Glomerular endothelial cell (primary cell): Measurements from ENCODE around the gene NIN. TPM values are rescaled to one million over a fixed set of nuclear protein-coding genes. Genes with fewer than 3 reads are reported as not detected.

Experiments used
- DNase-seq: peaks from one replicate; pipeline ENCODE4 v3.0.0-alpha.2; 2011; ENCODE audit warnings: low read depth, low spot score; ENCODE audit errors: extremely low read depth
- total RNA-seq: library from RNA; depleted of rRNA; stranded (reverse); fragments of >200 nt; gene quantifications from 2 replicates; pipeline ENCODE4 v1.2.3, GENCODE V29; 2015

Gene NIN
- total RNA-seq, 1 donor from 2014 or later: 51.5 TPM

DNA sequence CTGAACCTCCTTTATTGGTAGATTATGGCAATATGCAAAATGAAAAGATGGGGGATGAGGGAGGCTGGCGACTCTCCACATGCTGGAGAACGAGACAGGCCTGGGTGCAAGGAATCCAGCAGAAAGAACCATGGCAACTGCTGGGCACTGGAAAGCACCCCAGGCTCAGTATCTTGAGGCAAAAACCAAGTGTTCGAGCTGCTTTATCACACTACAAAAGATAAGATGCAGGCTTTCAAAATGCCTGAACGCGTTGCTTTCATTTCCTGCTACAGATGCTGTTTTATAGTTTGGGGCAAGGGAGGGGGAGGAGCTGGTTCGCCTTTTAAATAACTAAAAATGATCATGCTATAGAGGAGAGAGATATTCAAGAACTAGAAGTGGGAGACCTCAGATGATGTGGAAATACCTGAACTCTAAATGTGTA, 38.9 kb downstream of the NIN start:
- no peak for DNase-seq

DNA sequence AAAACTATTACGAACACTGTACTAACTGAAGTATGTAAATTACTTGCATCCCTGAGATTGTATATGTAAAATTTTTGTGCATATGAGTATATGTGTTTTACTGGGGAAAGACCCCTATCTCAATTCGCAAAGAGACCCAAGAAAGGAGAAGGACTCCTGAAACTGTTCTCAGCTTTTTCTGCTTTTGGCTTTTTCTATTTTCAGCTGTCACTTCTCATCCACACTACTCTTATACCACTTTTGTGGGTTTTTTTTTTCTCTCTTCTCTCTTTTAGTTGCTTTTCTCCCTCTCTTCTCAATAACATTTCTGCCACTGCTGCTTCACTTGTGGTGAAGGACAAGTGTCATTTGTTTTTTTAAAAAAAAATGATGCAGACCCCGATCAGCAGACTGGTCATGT, 39.8 kb downstream of the NIN start:
- no peak for DNase-seq

DNA sequence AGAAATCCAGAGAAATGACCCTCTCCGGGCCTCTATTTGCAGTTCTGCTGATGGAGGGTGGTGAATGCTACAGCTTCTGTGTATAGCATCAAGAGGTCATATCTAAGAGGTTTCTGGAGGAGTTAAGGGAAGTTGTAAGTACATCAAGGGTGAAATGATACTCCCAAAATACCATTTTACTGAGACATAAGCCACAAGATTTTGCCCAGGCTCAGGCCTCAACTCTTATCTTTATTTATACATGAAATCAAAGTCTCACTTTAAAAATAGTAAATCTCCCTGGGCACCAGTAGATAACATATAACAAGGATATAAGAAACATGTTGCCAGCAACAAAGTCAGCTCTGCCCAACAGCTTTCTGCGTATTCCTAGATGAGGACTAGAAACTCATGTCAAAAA, 40.4 kb downstream of the NIN start:
- DNase-seq: no peak

DNA sequence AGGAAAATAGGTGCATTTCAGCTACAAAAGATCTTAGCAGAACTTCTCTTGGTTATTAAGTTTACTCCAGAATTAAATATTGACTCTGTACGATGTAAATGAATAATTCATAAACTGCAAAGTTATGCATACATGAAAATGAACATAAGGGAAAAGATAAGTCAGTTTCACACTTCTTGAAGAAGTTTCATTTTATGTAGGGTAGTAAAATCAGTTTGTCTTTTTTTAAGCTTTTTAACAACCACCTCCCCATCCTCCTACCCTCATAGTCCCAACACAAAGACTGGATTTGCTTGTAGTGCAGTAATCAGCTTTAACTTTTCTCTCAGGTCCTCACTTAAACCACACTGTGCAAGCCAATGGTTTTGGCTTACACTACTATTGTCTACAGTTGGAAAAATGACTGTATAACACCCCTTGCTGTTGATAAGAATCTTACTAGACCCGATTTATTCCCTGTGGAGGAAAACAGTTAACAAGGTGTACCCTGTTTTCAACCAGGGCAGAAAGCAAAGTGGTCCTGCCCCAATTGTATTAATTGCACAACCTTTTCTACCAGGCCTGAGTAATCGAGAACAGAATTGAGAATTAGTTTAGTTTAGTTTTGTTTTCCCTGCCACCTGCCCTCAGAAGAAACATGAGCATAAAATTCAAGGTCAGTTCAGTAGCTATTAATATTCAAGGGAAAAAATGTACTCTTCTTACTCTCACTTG, 44.1 kb downstream of the NIN start:
- DNase-seq: no peak

DNA sequence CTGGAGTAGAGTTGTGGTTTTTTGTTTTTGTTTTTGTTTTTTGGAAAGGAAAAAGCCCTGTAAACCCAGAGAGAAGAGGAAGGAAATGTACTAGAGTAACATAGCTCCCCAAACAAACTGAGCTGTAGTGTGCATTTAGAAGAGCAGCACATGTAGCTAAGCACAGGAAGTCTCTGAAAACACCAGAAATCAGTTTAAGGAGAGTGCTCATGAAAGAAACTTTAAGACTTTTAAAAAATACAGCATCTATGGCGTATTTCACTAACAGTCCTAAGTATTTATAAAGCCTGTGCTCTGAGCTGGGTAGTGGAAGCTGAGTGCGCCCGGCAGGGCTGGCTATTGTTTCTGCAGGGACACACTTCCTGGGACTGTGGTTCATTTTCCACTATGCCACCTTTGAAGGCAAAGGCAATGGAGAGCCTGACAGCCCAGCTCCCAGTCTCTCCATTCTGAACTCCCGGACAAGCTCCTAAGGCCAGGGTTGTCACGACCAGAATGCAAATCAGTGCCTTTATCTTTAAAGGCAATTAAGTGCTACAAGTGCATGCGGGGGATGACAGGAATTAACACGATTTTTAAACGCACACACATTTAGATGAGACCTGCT, 45.4 kb downstream of the NIN start:
- no peak for DNase-seq

DNA sequence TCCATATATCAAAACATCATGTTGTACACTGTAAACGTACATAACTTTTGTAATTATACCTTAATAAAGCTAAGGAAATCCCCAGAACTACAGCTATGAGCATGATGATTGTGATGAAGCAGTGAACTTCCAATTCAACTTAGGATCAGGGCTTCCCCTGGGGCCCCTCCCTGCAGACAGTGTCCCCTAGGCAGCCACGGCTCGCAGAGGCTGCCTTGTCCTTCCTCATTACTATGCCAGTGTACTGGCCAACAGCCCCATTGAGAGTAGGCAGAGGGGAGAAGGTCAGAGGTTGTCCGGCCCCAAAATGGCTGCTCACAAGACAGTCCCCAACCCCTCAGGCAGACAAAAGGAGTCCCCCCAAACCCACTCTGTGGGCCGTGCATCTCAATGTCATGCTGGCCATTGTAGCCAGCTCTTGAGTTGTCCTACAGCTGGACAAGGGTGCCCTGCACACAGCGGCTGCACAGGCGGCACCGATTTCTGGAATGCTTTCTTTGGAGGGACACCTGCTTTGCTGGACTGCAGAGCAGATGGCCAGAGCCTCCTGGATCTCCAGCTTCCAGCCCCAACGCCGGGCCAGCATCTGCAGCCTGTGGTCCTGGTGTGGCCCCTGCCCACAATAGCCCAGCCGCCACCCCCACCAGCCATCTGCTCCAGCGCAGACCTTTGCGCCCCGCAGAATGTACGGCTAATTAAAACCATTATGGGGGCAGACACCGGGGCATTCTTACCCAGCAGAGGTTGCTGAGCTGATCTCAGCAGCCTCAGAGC, 46.1 kb downstream of the NIN start:
- DNase-seq: no peak

DNA sequence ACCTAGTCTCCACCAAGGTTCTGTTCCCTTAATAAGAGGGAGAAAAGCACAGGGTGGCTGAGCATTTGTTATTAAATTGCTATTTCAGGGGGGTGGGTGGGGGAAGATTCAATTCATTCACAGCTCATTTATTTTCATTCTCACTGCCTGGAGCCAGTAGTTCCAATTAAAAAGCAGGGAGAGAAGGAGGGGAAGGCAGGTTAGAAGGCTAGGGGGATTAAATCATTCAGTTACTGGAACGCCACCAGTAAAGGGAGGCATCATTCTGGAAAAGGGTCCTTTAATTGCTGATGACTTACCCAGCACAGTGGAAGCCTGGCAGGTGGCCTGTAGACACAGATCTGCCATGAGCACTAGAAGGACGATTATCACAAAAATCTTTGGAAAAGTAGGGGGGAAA, 47.4 kb downstream of the NIN start:
- DNase-seq: no peak

DNA sequence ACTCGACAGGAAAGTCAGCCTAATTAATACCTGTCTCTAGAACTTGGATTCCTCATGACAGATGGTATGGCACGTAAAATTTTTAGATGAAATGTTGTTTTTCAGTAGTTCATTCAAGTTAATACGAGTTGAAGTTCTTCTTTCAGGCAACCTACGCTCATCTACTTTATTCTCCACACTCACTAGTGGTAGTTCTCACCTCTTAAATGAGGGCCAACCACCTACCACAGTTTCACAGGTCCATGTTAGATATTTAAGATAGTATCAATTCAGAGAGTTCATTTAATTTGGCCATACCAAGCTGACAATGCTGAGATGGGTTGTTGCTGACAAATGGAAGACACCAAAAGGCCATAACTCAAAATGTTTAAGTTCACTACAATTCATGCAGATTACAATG, 50.6 kb downstream of the NIN start:
- DNase-seq: no peak

DNA sequence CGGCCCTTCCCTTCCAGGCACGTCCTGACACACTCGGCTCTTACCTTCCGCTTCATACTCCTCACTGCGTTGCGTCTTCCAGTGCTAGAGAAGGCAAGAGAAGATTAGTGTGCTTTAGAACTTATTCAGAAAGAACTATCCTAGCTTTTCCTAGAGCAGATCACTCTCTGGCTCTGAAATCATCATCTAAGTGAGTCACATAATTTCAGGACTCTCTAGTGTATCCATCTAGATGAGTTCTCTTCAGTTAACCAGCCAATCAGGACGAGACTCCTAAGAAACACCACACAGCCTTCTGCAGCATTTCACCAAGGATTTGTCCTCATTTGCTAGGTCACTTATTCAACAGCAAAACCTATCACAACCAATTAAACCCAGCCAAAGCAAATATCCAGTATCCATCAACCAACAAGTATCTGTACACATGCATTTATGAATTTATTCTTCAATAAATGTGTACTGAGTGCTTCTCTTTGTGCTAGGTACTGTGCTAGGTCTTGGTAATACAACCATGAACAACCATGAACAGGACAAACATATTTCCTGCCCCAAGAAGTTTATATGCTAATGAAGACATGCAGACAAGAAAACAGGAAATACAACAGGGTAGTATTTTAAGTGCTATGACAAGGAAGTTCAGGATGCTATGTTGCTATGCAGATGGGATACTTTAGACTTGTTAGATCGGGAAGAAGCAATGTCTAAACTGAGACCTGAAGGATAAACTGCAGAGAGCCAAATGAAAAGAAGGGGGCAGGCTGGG, 52.1 kb downstream of the NIN start:
- DNase-seq: no peak

DNA sequence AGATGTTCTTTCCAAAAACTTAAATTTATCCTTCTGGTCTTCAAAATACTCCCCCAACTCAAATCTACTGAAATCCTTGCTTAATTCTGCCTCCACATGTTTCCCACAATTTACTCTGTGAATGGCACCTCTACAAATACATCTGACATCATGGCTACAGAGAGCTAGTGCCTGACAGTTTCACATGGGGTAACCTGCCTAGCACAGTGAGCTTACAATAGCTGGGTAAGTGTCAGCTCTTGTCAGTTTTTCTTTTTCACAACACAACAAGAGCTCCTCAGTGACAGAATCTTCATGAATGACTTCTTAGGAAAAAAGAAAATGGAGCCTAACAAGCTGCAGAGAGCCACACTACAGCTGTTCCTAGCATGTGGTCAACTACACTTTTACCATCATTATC, 54.4 kb downstream of the NIN start:
- DNase-seq: no peak

DNA sequence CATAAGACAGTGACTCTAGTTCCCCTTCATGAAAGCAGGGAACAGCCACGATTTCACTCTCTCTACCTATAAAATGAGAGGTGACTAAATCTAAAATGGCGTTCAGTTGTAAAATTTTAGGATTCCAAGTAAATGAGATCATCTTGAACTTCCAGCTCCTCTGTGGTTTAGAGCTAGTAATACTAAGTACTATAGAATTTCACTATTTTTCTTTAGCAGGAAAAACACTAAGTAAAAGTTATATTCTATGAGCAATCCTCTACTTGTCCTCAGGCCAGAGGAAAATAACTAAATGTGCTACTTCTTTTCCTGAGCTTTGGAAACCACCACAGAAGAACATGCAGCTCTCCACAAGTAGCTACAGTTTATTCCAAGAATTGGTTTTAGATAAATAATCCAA, 55.6 kb downstream of the NIN start:
- no peak for DNase-seq

DNA sequence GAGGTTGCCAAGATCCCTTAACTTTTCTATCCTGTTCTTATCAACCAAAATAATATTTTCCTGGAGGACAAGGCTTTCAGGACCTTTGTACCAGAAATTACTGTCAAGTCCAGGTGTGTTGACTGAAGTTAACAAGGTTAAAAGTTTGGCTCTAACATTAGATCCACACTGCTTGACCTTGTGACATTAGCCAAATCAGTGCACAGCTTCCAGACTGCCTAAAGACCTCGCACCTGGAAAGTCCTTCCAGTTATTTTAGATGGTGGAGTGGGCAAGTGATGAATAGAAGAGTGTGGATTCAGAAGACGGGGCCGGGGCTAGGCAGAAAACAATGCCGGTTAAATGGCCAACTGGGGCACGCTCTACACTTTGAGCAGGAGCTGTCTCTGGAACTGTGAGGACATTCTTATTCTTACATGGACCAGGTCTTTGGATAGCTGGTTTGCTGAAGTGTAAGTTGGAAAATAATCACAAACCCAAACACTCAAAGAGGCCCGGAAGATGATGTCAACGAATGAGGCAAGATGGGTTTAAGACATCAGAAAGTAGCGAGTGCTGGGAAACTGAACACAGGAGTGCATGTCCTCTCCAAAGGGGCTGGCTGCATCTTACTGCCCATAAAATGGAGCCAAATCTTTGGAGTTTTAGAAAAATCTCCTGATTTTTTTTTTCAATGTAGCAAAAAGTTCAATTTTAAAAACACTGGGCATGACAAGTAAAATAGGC, 56.3 kb downstream of the NIN start:
- no peak for DNase-seq

DNA sequence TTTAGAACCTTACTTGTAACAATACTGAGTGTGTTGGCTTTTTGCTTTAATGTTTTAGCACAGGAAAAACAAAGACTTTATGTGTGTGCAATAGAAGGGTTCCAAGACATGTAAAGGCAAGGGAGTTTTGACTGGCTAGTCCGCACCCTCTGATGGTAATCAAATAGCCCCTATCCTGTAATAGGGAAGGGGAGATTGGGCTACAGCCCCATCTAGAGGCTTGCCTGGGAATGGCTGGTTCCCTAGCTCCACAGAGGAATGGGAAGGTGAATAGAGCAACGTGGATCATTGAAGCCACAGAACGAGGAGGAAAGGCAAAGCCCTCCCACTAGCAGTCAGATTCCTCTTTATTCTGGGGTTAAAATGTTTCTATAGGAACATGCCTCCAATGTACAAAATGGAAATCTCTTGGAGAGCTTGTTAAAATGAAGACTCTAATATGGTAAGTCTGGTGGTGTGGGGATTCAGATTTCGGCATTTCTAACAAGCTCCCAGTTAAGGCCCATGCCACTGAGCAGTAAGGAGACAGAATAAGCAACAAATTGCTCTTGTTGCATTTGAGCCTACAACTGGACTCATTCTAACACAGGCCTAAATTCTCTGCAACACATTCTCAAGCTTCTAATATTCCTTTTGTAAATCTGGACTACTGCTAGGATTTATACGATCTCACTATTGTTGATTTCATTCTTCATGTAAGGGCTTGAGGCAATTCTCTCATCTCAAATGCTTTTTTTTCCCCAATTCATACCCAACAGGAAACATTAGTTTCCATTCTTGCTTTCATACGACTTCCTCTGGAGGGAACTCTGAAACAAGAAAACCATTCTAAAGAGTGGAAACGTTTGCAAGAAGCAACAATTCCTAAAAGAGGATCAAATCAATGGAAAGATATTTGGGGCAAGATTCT, 57.1 kb downstream of the NIN start:
- DNase-seq: no peak

DNA sequence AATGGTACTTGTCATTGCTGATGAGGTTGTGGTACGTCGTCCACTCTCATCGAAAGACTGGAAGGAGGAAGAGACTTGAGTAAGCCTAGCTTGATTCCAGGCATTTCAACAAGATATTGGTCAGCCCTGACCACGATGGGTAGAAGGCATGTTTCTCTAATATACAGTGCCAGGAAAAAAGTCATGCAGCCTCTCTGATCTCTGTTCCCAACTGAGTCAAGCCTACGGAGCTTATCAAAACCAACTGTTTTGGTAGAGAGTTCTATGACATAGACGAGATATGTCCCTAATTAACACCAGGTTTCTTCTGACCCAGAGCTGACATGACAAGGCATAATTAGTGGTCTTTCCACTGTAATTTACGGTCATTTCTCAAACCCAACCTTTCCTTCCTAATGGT, 58.5 kb downstream of the NIN start:
- no peak for DNase-seq

DNA sequence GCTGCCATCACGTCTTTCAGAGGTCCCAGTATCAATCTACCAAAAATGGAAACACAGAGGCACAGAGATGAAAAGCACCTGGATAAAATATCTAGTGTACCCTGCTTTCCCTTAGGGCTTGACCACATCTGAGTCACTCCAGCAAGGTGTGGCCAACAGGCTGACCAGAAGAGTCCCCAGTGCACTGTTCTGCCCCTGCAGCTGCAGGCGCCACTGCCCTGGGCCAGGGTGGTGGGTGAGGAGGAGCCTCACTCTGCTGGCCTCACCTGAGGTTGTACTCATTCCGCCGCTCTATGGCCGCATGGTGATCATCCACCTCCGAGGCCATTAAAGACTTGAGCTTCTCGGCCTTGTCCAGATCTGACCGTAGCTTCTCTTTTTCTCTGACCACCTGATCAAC, 60.4 kb downstream of the NIN start:
- DNase-seq: no peak

DNA sequence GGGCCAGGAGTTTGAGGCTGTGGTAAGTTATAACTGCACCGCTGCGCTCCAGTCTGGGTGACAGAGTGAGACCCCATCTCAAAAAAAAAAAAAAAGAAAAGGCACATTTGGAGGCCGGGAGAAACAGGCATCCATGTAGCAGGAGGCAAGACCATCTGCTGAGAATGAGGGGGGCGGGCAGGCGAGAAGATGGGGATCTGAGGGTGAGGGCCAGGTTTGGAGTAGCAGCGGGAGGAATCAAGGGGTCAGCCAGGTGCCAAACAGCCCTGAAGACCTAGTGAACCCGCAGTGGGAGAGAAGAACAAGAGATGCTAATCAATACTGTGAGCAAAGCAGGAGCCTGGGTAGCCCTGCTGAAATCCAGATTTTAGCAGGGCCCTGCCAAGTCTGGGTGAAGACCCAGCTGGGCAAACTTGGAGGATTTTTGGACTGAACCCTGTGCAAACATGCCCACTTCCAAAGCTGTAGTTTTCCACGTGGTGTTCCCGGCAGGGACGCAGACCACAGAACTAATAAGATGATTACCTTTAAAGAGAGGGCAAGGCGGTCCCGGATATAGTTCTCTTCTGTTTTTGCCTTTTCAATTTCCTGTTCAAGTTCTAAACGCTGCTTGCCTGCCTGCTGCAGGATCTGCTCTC, 61.0 kb downstream of the NIN start:
- no peak for DNase-seq

DNA sequence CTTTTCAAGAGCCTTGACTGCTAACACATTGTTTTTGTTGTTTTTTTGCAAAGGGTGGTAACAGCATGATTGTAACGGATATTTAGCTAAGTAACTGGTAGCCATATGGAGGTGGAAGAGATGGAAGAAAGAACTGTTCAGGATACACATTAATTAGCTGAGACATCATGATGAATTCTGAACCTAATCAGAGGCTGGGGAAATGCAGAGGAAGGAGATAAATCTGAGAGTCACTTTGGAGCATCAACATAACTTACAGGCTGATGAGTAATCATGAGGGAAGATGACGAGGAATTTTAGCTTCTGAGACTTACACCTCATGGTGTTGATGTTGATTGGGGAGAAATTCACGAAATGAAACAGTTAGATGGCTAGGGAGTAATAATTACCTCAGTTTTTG, 62.3 kb downstream of the NIN start:
- DNase-seq: no peak

DNA sequence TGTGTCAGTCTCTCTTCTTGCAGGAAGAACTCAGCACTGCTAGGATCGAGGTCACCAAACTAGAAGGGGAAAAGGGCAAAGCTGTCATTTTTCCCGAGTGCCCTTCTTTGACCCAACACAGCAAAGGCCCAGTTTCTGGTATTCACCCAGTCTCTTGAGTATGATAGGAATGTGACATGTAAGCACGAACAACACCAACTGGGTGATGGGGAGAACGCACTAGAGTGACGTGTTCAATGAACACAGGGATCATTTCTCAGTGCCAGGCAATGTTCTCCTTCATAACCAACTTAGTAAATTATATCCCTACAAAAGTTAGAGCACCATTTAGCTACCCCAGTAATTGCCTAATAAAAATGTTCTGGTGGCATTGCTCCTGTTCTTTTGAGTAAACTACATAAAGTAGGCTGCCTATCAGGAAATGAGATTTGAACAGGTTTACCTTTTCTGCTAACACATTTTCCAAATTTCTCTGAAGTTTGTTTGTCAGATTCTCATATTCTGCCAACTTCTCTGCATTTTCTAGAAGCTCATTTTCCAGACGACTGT, 64.5 kb downstream of the NIN start:
- DNase-seq: no peak
